ENCODE data around the gene SDR39U1.

GRCh38 chr14:24407608-24408325 lies 34.8 kb downstream of the SDR39U1 start:
- TF ChIP-seq CTCF (IDR thresholded peaks at IDR 0.05; ENCODE audit: low read depth, low read length, poor library complexity, severe bottlenecking) (no peak), EZH2phosphoT487 (IDR thresholded peaks at IDR 0.05; ENCODE audit: borderline replicate concordance, low read length) (no peak)
